Endothelial cell of umbilical vein (primary cell): ENCODE data around the gene CHL1.

Source experiments
- CTCF ChIP-seq, 2 donors: IDR thresholded peaks; 1 replicate in 1 of 2; 2 replicates in 1 of 2; pipeline ENCODE4 v1.5.1; 2011; ENCODE audit warnings: low read length in 2 of 2, mild to moderate bottlenecking in 2 of 2, moderate library complexity in 2 of 2, control low read depth in 1 of 2, inconsistent platforms in 1 of 2, low read depth in 1 of 2; ENCODE audit not compliant: insufficient read depth in 1 of 2; ENCODE audit errors: extremely low read depth in 1 of 2
- EZH2 ChIP-seq: IDR thresholded peaks from 2 replicates; pipeline ENCODE4 v1.6.1; 2012; ENCODE audit warnings: borderline replicate concordance, low read depth, mild to moderate bottlenecking, moderate library complexity, low read length, inconsistent platforms; ENCODE audit not compliant: severe bottlenecking
- FOS ChIP-seq: IDR thresholded peaks from 2 replicates; pipeline ENCODE4 v1.6.1; 2011; ENCODE audit warnings: mild to moderate bottlenecking, low read length, moderate library complexity, borderline replicate concordance; ENCODE audit not compliant: insufficient read depth
- GATA2 ChIP-seq: IDR thresholded peaks from 2 replicates; pipeline ENCODE4 v1.7.0; 2011; ENCODE audit warnings: low read depth, mild to moderate bottlenecking, moderate library complexity, mixed read lengths, low read length; ENCODE audit not compliant: insufficient read length, insufficient read depth
- MAX ChIP-seq: IDR thresholded peaks from 2 replicates; pipeline ENCODE4 v1.6.1; 2011; ENCODE audit not compliant: insufficient read depth, insufficient read length
- MYC ChIP-seq: IDR thresholded peaks from one replicate; pipeline ENCODE4 v1.6.1; 2011; ENCODE audit warnings: mild to moderate bottlenecking, low read depth, low read length
- POLR2A ChIP-seq: IDR thresholded peaks from 2 replicates; pipeline ENCODE4 v1.6.1; 2012; ENCODE audit warnings: low read depth, mild to moderate bottlenecking, control low read depth, low read length
- POLR2AphosphoS5 ChIP-seq: IDR thresholded peaks from 2 replicates; pipeline ENCODE4 v1.6.1; 2012; ENCODE audit warnings: low read depth, mild to moderate bottlenecking, control low read depth, low read length, moderate library complexity; ENCODE audit not compliant: insufficient read depth

- TF ChIP-seq POLR2AphosphoS5: no peak
- no peak for TF ChIP-seq POLR2A
- TF ChIP-seq CTCF (IDR thresholded peaks at IDR 0.05; ENCODE audit: extremely low read depth in 1 of 2, insufficient read depth in 1 of 2, low read depth in 1 of 2, low read length in 2 of 2): no peak
- TF ChIP-seq EZH2: no peak
- no peak for TF ChIP-seq GATA2
- TF ChIP-seq MYC: no peak
- TF ChIP-seq MAX: no peak
- no peak for TF ChIP-seq FOS
Measured at GRCh38 chr3:217948-218347, 21.4 kb downstream of the CHL1 start.
